Muscle layer of colon (tissue), 2 donors: ENCODE measurements around the gene ASB3.
A peak's percentile ranks its signal among the peaks of the same experiment; 100 is the strongest.
"Not testable (repeated sequence)": the region's sequence is repeated elsewhere in the genome, so short reads cannot be mapped to it uniquely, and the experiment has no call there.

ENCODE experiments used
- H3K27ac ChIP-seq: one replicate; pipeline ENCODE4 v1.7.0; 2013; ENCODE audit warnings: low read depth, mild to moderate bottlenecking, low read length, moderate library complexity
- H3K27me3 ChIP-seq, 2 donors: one replicate each; pipeline ENCODE4 v1.7.0; 2013; ENCODE audit warnings: low read length in 2 of 2, mild to moderate bottlenecking in 2 of 2; ENCODE audit not compliant: insufficient read depth in 2 of 2, control insufficient read depth in 1 of 2
- H3K36me3 ChIP-seq: one replicate; pipeline ENCODE4 v1.7.0; 2013; ENCODE audit warnings: mild to moderate bottlenecking, low read length; ENCODE audit not compliant: insufficient read depth
- H3K4me1 ChIP-seq: one replicate; pipeline ENCODE4 v1.7.0; 2013; ENCODE audit warnings: mild to moderate bottlenecking, low read length; ENCODE audit not compliant: insufficient read depth
- H3K4me3 ChIP-seq, 2 donors: one replicate each; pipeline ENCODE4 v1.7.0; 2013; ENCODE audit warnings: low read length in 2 of 2, low read depth in 1 of 2, mild to moderate bottlenecking in 1 of 2, moderate library complexity in 1 of 2
- H3K9ac ChIP-seq: one replicate; pipeline ENCODE4 v1.7.0; 2013; ENCODE audit warnings: low read length
- H3K9me3 ChIP-seq: one replicate; pipeline ENCODE4 v1.7.0; 2013; ENCODE audit warnings: mild to moderate bottlenecking, low read length
- donor health status: abdominal sarcoma.
- donor health status: Adenocarcinoma of cecum.

The ASB3 gene

GRCh38 chr2:53784436-53784835 is 2.3 kb downstream of the ASB3 start:
- Histone ChIP-seq H3K9me3 (no peaks in the 10 kb centered on the region), H3K36me3 (no peaks in the 10 kb centered on the region), H3K9ac (no peak overlapping the region), H3K4me1 (peaks cover 28% of the 10 kb centered on the region), H3K4me3 (no peak overlapping the region), H3K27ac (no peak overlapping the region), H3K27me3 (no peaks in the 10 kb centered on the region)

- no peaks in the 10 kb centered on the region for H3K9me3 ChIP-seq
- no peaks in the 10 kb centered on the region for H3K27me3 ChIP-seq
- H3K4me3 ChIP-seq, result no peak overlapping the region
- H3K36me3 ChIP-seq, result no peaks in the 10 kb centered on the region
- H3K9ac ChIP-seq, result no peak overlapping the region
- H3K4me1 ChIP-seq, result peaks cover 20% of the 10 kb centered on the region
- no peak overlapping the region for H3K27ac ChIP-seq
These were observed 4.1 kb downstream of the ASB3 start for GRCh38 chr2:53782676-53783075.

GRCh38 chr2:53780056-53780455 is 6.7 kb downstream of the ASB3 start:
- Histone ChIP-seq H3K36me3 (no peaks in the 10 kb centered on the region), H3K4me3 (no peak overlapping the region), H3K4me1 (peaks cover 10% of the 10 kb centered on the region), H3K27ac (no peak overlapping the region), H3K9me3 (no peaks in the 10 kb centered on the region), H3K9ac (no peak overlapping the region), H3K27me3 (no peaks in the 10 kb centered on the region)

- no peak overlapping the region for H3K27ac ChIP-seq
- no peak overlapping the region for H3K4me3 ChIP-seq
- H3K27me3 ChIP-seq, result no peaks in the 10 kb centered on the region
- H3K4me1 ChIP-seq, result no peaks in the 10 kb centered on the region
- H3K9me3 ChIP-seq, result no peaks in the 10 kb centered on the region
- no peaks in the 10 kb centered on the region for H3K36me3 ChIP-seq
- H3K9ac ChIP-seq, result no peak overlapping the region
These were observed 8.1 kb downstream of the ASB3 start for GRCh38 chr2:53778536-53779162.

- Histone ChIP-seq H3K27me3 (no peaks in the 10 kb centered on the region), H3K27ac (no peak overlapping the region), H3K4me3 (no peak overlapping the region)
These were observed 9.6 kb downstream of the ASB3 start for GRCh38 chr2:53777134-53777533.

GRCh38 chr2:53770264-53770663 is 16.5 kb downstream of the ASB3 start:
- H3K9me3 ChIP-seq, result no peaks in the 10 kb centered on the region
- no peak overlapping the region for H3K27ac ChIP-seq
- H3K4me3 ChIP-seq, result no peak overlapping the region
- H3K36me3 ChIP-seq, result no peaks in the 10 kb centered on the region
- H3K27me3 ChIP-seq, result no peaks in the 10 kb centered on the region
- H3K4me1 ChIP-seq, result no peaks in the 10 kb centered on the region
- H3K9ac ChIP-seq, result no peak overlapping the region

More at GRCh38 chr2:53777134-53777533, 9.6 kb downstream of the ASB3 start:
- H3K9me3 ChIP-seq, result no peaks in the 10 kb centered on the region
- no peak overlapping the region for H3K9ac ChIP-seq
- no peaks in the 10 kb centered on the region for H3K4me1 ChIP-seq
- H3K36me3 ChIP-seq, result no peaks in the 10 kb centered on the region

- no peaks in the 10 kb centered on the region for H3K9me3 ChIP-seq
- no peaks in the 10 kb centered on the region for H3K27me3 ChIP-seq
- H3K4me3 ChIP-seq, result no peak overlapping the region
- no peaks in the 10 kb centered on the region for H3K4me1 ChIP-seq
- no peak overlapping the region for H3K9ac ChIP-seq
- H3K36me3 ChIP-seq, result no peaks in the 10 kb centered on the region
- H3K27ac ChIP-seq, result no peak overlapping the region
These were observed 17.3 kb downstream of the ASB3 start for GRCh38 chr2:53769318-53769945.

GRCh38 chr2:53768242-53768542 is 18.6 kb downstream of the ASB3 start:
- peak overlapping the region; percentile 50 for H3K9ac ChIP-seq
- H3K4me1 ChIP-seq, result no peaks in the 10 kb centered on the region
- H3K36me3 ChIP-seq, result peaks cover 2% of the 10 kb centered on the region
- no peaks in the 10 kb centered on the region for H3K9me3 ChIP-seq
- no peaks in the 10 kb centered on the region for H3K27me3 ChIP-seq
- peak overlapping the region; percentile 63 to 95 for H3K4me3 ChIP-seq
- H3K27ac ChIP-seq, result peak overlapping the region; percentile 76

GRCh38 chr2:53767405-53768241 is 19.1 kb downstream of the ASB3 start, which contains the start of gene CHAC2:
TSS of gene CHAC2 (plus strand) at chr2:53767804. CDS start at chr2:53767887, 83 bp downstream.
- H3K9ac ChIP-seq, result peak within 1 kb of the TSS; percentile 50
- peak within 1 kb of the TSS; percentile 76 for H3K27ac ChIP-seq
- H3K36me3 ChIP-seq, result peaks cover 8% of the 10 kb centered on the region
- H3K27me3 ChIP-seq, result no peaks in the 10 kb centered on the region
- H3K9me3 ChIP-seq, result no peaks in the 10 kb centered on the region
- no peaks in the 10 kb centered on the region for H3K4me1 ChIP-seq
- peak within 1 kb of the TSS; percentile 63 to 95 for H3K4me3 ChIP-seq

- peaks cover 12% of the 10 kb centered on the region for H3K36me3 ChIP-seq
- H3K27ac ChIP-seq, result no peak overlapping the region
- no peak overlapping the region for H3K4me3 ChIP-seq
- H3K27me3 ChIP-seq, result no peaks in the 10 kb centered on the region
- H3K9me3 ChIP-seq, result no peaks in the 10 kb centered on the region
- no peaks in the 10 kb centered on the region for H3K4me1 ChIP-seq
- H3K9ac ChIP-seq, result no peak overlapping the region
These were observed 21.0 kb downstream of the ASB3 start for GRCh38 chr2:53765767-53766166.

- not testable (repeated sequence) for H3K4me1 ChIP-seq, H3K9me3 ChIP-seq, H3K4me3 ChIP-seq, H3K9ac ChIP-seq, H3K27me3 ChIP-seq, H3K27ac ChIP-seq, H3K36me3 ChIP-seq
These were observed 29.5 kb downstream of the ASB3 start for GRCh38 chr2:53757206-53757605.
